ENCODE data around the gene NOX5.

DNA sequence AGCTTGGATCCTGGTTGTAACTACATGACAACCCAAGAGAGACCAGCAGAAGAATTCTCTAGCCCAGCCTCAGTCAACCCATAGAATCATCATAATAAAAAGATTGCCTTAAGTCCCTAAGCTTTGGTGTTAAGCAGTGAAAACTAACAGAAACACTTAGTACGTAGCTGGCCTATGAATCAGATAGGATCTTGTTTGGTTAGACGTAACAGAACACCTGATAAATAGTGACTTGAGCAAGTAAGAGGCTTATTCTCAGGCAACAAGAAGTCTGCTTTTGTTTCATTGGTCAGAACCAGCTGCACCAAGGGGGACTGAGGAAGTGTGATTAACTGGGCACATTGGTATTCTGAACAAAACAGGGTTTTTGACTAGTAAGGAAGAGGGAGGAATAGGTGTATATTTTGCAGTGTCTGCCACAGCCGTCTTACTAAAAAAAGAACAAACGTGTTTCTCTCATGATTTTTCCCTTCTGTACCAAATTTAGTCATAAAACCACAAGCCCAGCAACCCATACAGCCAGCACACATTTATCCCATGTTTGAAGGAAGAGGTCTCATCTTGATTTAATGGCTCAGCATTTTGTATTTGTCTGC lies 92.6 kb downstream of the NOX5 start:
- TF ChIP-seq, protein P1, sequence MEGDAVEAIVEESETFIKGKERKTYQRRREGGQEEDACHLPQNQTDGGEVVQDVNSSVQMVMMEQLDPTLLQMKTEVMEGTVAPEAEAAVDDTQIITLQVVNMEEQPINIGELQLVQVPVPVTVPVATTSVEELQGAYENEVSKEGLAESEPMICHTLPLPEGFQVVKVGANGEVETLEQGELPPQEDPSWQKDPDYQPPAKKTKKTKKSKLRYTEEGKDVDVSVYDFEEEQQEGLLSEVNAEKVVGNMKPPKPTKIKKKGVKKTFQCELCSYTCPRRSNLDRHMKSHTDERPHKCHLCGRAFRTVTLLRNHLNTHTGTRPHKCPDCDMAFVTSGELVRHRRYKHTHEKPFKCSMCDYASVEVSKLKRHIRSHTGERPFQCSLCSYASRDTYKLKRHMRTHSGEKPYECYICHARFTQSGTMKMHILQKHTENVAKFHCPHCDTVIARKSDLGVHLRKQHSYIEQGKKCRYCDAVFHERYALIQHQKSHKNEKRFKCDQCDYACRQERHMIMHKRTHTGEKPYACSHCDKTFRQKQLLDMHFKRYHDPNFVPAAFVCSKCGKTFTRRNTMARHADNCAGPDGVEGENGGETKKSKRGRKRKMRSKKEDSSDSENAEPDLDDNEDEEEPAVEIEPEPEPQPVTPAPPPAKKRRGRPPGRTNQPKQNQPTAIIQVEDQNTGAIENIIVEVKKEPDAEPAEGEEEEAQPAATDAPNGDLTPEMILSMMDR (IDR thresholded peaks at IDR 0.05 in 8 of 11, conservative IDR thresholded peaks at IDR 0.05 in 3 of 11): no peak
- no peak for TF ChIP-seq POLR2A (IDR thresholded peaks at IDR 0.05)
